GM21515 (cell line): Measurements from ENCODE around the gene POLD3.
"Not testable (repeated sequence)": the region's sequence is repeated elsewhere in the genome, so short reads cannot be mapped to it uniquely, and the experiment has no call there.

Source experiments
- ATAC-seq: cut with Tn5 transposase; IDR thresholded peaks from one replicate; pipeline ENCODE4 v1.9.1; 2021; ENCODE audit not compliant: unreplicated experiment

POLD3 gene

DNA sequence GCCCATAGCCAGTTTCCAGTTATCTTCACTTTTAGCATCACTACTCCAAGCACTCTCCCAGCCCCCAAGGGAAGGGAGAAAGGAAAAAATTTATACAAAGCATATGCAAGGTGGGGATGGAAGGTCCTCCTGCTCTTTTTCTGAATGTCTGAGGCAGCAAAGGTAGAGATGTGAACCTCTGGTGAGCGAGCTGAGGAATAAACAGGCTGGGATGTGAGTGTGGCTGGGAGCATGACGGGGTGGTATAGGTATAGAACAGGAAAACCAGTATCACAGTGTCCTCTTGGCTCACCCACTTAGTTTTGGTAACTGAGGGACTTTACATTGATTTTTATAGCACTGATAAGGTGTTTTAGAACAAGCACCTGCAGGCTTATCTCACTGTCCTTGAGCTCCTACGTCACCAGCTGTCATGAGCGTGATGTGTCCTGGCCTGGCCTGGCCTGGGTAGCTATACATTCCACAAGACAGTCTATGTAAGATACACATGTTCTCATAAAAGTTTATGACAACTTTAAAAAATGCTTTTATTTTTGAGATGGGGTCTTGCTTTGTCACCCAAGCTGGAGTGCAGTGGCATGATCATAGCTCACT is 10.3 kb upstream of the POLD3 start:
- no peak for ATAC-seq

DNA sequence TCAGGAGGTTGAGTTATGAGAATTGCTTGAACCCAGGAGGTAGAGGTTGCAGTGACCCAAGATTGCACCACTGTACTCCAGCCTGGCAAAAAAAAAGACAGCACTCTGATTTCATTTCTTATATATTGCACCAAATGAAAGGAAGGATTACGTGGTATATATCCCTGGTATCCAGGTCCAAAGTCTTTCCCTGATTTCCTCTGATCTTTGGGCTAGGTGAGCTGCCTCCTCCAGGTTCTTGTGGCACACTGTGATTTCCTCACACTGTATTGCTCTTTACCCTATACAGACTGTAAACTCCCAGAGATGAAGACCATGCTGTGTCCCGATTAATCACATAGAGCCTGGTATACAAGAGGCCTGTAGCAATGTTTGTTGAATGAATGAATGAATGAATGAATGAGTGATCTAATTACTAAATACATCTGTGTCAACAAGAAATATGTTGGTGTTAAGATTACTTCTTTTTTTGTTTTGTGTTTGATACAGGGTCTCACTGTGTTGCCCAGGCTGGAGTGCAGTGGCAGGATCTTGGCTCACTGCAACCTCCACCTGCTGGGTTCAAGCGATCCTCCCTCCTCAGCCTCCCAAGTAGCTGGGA is 9.3 kb upstream of the POLD3 start:
- ATAC-seq: no peak

DNA sequence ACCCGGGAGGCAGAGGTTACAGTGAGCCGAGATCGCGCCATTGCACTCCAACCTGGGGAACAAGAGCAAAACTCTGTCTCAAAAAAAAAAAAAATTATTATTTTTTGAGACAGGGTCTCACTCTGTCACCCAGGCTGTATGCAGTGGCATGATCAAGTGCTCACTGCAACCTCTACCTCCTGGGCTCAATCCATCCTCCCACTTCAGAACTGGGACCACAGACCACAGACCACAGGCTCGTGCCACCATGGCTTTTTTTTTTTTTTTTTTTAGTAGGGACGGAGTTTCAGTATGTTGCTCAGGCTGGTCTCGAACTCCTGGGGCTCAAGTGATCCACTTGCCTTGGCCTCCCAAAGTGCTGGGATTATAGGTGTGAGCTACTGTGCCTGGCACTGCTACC is 1.9 kb upstream of the POLD3 start:
- ATAC-seq: not testable (repeated sequence)

- no peak for ATAC-seq
These were observed 330 bp upstream of the POLD3 start for GRCh38 chr11:74592063-74592440.

DNA sequence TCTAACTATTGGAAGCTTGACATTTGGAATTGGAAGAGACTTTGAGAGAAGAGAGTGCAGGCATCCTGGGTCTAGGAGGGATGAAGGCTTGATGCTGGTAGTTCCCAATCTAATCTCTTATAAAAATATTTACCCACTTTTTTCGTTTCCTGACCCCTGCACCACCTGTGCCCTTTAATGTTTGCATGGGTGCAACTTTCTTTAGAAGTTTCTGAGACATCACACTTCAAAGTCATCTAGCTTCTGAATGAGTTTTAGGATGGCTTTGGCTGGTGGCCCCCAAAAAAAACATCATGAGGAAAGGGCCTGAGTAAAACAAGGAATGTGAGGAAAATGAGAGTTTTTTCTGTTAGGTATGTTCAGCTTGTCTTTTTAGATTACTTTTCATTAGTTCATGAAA is 1.1 kb downstream of the POLD3 start:
- no peak for ATAC-seq

DNA sequence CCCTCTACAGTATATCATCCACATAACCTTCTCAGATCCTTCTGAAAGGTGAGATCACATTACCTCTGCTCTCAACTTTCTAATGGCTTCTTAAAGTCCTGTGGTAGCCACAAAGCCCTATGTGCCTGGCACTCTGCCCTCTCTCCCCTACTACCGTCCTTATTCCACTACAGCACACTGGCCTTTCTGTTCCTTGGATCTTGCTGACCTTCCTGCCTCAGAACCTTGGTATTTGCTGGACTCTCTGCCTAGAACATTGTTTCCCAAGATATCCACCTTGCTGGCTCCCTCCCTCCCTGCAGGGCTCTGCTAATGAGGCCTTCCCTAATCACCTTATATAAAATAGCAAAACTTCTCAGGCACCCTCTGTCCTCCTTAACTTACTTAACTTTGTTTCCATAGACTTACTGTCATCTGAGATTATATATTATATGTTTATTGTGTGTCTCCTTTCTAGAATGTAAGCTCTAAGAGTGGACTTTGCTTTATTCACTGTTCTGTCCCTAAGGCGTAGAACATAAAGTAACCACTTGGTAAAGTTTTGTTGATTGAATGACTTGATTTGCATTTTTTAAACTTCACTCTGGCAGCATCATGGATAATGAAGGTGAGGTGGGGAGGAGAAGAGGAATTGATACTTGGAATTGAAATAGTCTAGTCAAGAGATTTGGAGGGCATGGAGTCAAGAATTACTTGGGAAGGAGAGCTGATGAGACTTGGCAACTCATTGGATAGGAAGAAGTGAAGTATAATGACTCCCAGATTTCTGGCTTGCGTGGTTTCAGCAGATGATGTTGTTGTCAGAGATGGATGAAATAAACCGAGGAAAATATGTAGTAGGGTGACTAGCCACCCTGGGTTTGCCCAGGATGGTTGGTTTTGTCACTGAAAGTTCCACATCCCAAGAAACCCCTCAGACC is 10.5 kb downstream of the POLD3 start:
- no peak for ATAC-seq

GRCh38 chr11:74603845-74604244 is 11.5 kb downstream of the POLD3 start:
- no peak for ATAC-seq

DNA sequence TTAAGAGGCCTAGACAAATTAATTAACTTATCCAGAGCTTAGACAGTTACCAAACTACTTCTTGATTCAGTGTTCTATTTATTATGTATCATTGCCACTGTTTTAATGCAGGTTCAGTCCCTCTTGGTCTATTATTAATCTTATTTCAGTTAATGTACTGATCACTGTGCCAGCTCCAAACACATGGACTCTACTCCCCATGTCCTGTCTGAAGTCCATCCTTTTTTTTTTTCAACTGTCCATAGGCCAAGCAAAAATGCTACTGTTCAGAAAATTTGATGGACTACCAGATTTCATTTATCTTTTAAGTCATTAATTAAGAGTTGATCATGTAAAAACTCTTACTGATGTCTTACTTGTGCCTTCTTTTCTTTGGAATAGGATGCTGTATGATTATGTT is 11.9 kb downstream of the POLD3 start:
- no peak for ATAC-seq

GRCh38 chr11:74605403-74605802 is 13.0 kb downstream of the POLD3 start:
- no peak for ATAC-seq

DNA sequence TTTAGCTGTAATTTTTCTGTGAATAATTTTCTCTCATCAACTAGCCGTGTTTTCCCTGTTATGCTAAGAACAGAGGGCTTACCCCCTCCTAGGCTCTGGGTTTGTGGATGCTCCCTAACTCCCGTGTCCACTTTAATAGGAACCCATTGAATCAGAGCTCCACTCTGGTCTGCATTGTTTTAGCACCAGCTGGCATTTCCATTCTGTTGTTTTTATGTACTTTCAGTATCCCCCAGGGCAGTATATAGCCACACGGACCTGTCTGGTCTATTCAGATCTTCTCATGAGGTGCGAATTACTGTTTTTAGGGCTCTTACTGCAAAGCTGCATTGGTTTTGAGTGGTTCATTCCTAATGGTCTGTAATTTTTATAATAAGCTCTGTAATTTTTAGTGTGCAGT is 16.0 kb downstream of the POLD3 start:
- ATAC-seq: no peak

DNA sequence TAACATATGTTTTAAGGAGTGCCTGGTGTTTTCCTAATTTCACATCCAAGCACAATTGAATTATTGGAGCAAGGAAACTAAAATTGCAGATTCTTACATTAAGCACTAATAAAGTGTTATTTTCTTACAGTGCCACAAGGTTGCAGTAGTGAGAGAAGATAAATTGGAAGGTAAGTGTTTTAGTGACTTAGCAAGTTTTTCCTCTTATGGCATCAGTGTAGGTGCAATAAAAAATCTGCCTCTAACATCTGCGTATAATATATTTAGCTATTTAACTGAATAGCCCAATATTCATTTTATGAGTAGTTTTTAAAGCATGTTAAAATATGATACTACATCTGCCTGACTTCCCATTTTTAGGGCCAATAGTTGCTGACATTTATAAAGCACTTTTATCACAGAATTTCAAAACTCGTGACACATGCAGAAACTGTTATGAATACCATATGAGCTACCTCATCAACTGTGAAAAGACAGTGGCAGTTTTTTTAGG is 19.0 kb downstream of the POLD3 start:
- no peak for ATAC-seq

DNA sequence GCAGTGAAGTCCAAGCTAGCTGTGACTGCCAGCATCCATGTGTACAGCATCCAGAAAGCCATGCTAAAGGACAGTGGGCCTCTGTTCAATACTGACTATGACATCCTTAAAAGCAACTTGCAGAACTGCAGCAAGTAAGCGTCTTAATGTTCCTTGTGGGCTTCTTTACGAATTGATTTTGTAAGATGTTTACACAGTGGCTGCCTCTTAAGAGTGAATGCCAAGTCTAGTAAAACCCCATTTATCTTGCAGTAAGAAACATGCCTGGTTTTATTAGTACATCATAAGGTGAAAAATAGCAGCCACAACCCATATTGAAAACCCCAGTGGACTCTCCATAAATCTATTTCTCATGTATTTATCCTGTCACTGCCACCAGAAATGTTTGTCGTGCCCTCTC is 20.5 kb downstream of the POLD3 start:
- no peak for ATAC-seq

DNA sequence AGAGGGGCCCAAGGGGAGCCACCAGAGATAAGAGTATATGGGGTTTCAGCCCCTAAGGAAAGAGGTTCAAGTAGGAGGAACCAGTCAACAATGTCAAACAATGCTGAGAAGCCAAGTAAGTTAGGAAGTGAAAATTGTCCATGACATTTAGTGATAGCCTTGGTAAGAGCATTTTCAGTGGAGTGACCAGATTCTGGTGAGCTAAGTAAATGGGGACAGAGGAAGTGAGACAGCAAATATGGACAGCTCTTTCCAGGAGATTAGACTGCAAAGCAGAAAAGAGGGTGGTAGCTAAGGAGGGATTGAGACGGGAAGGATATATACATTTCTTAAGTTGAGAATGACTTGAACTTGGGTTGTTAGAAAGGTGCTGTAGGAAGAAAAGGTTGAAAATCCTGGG is 22.9 kb downstream of the POLD3 start:
- no peak for ATAC-seq

GRCh38 chr11:74615988-74616387 is 23.6 kb downstream of the POLD3 start:
- ATAC-seq: no peak

- ATAC-seq: no peak
These were observed 28.1 kb downstream of the POLD3 start for GRCh38 chr11:74620531-74620930.

GRCh38 chr11:74626130-74626529 is 33.7 kb downstream of the POLD3 start:
- no peak for ATAC-seq

DNA sequence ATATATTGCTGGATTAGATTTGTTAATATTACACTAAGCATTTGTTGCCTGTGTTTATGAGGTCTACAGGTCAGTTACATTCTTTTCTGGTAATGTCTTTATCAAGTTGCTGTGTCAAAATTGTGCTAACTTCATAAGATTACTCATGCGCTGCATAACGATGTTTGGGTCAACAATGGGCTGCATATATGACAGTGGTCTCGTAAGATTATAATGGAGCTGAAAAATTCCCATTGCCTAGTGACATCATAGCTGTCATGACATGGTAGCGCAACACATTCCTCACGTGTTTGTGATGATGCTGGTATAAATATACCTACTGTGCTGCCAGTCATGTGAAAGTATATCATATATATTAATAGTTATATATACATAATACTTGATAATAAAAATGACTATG is 34.2 kb downstream of the POLD3 start:
- no peak for ATAC-seq

- ATAC-seq: no peak
These were observed 35.0 kb downstream of the POLD3 start for GRCh38 chr11:74627381-74627780.

DNA sequence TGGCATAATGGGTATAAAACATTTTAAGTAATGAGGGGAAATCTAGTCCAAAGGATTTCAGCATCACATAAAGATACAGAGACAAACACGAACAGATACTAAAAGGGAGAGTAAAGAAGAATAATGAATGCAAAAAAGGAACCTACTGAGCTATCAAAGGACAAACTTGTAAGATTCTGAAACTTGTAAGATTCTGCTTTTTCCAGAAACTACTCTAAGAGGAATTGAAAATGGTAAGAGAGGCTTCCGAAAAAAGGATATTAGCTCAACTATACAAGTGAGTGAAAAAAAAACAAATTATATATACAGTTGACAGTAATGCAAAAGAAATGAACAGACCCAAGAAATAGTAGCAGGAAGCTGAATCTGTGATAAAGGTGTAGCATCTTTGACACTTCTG is 37.7 kb downstream of the POLD3 start:
- ATAC-seq: no peak

- ATAC-seq: no peak
These were observed 41.3 kb downstream of the POLD3 start for GRCh38 chr11:74633406-74634393.

DNA sequence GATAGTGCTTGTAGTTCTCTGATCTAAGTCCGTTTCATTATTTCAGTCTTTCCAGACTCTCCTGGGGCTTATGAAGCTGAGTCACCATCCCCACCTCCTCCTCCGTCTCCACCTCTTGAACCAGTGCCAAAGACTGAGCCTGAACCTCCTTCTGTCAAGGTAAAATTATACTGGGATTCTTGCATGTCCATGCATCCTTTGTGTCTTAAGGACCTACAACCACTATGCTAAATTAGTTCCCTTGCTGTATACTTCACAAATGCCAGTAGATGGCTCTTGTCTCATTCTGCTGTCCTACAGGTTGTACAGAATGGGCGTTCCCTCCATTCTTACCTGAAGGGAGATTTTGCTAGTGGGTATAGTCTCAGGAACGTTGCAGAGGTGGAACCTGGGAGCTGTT is 42.2 kb downstream of the POLD3 start:
- no peak for ATAC-seq
